HepG2 (cell line): ENCODE measurements around the gene METAP1D. TPM values are rescaled to one million over a fixed set of nuclear protein-coding genes. Genes with fewer than 3 reads are reported as not detected.

Experiments
- ARID4A ChIP-seq: sonication (generic); formaldehyde crosslinking; IDR thresholded peaks from 2 replicates; pipeline ENCODE4 v1.5.0; 2020; ENCODE audit warnings: mild to moderate bottlenecking, missing genetic modification reagents, borderline replicate concordance
- CEBPG ChIP-seq: IDR thresholded peaks from 2 replicates; pipeline ENCODE4 v1.6.1; 2016
- CREB1 ChIP-seq, 2 experiments: fragments of 450-650 bp in 1 of 2; IDR thresholded peaks; 2 replicates each; pipeline ENCODE4 v1.6.1; 2016 to 2017; ENCODE audit warnings: control low read depth in 1 of 2, mild to moderate bottlenecking in 1 of 2, missing compliant biosample characterization in 1 of 2, missing genetic modification characterization in 1 of 2
- EED ChIP-seq: sonication (generic); formaldehyde crosslinking; IDR thresholded peaks from 2 replicates; pipeline ENCODE4 v1.5.0; 2020; ENCODE audit warnings: mild to moderate bottlenecking, missing genetic modification reagents
- FOXP1 ChIP-seq, 2 experiments: fragments of 450-650 bp in 1 of 2; IDR thresholded peaks; 2 replicates each; pipeline ENCODE4 v1.6.1; 2017 to 2018; ENCODE audit warnings: antibody characterized with exemption in 1 of 2
- HBP1 ChIP-seq: IDR thresholded peaks from 2 replicates; pipeline ENCODE4 v1.6.1; 2016; ENCODE audit warnings: low read depth, control low read depth
- REST ChIP-seq, 2 experiments: IDR thresholded peaks; 2 replicates each; pipeline ENCODE4 v1.6.1; 2011 to 2012; ENCODE audit warnings: low read length in 2 of 2, borderline replicate concordance in 1 of 2, low read depth in 1 of 2, mild to moderate bottlenecking in 1 of 2, moderate library complexity in 1 of 2
- SNAPC5 ChIP-seq: sonication (generic); formaldehyde crosslinking; IDR thresholded peaks from 2 replicates; pipeline ENCODE4 v1.8.1; 2023; ENCODE audit warnings: mild to moderate bottlenecking, missing genetic modification reagents, borderline replicate concordance
- TEAD3 ChIP-seq: optimal IDR thresholded peaks from 2 replicates; pipeline ENCODE3; 2016; ENCODE audit warnings: borderline replicate concordance
- TGIF2 ChIP-seq: IDR thresholded peaks from 2 replicates; pipeline ENCODE4 v1.6.1; 2016; ENCODE audit warnings: control low read depth, missing compliant biosample characterization
- TRIM24 ChIP-seq: sonication (generic); formaldehyde crosslinking; IDR thresholded peaks from 2 replicates; pipeline ENCODE4 v1.8.0; 2022; ENCODE audit warnings: mild to moderate bottlenecking, missing genetic modification reagents
- ZEB1 ChIP-seq: IDR thresholded peaks from 2 replicates; pipeline ENCODE4 v1.6.1; 2012; ENCODE audit warnings: mild to moderate bottlenecking, low read depth, inconsistent platforms; ENCODE audit not compliant: insufficient replicate concordance
- ZFP37 ChIP-seq: sonication (generic); formaldehyde crosslinking; IDR thresholded peaks from 2 replicates; pipeline ENCODE4 v1.4.0; 2020; ENCODE audit warnings: missing genetic modification reagents, borderline replicate concordance
- ZNF510 ChIP-seq: sonication (generic); formaldehyde crosslinking; IDR thresholded peaks from 2 replicates; pipeline ENCODE4 v1.4.0; 2020; ENCODE audit warnings: low read depth, mild to moderate bottlenecking, missing genetic modification reagents
- ZNF569 ChIP-seq: sonication (generic); formaldehyde crosslinking; IDR thresholded peaks from 2 replicates; pipeline ENCODE4 v1.5.0; 2020; ENCODE audit warnings: mild to moderate bottlenecking, missing genetic modification reagents, moderate library complexity, borderline replicate concordance
- ZNF574 ChIP-seq: sonication (generic); formaldehyde crosslinking; IDR thresholded peaks from 2 replicates; pipeline ENCODE4 v1.4.0; 2020; ENCODE audit warnings: missing genetic modification reagents
- polyA plus RNA-seq, 8 experiments: library from polyadenylated mRNA; depleted of rRNA in 3 of 8; stranded (reverse) in 7 of 8; unstranded in 1 of 8; fragments of >200 nt; fragmentation: Illumina TruSeq in 4 of 8; extraction: Trizol in 4 of 8; gene quantifications; 2 replicates each; pipeline versions ENCODE4 v1.2.1 to v1.2.3, GENCODE V29; 2011 to 2016; ENCODE audit warnings: low read depth in 4 of 8, missing spikeins in 1 of 8, mixed read lengths in 1 of 8; ENCODE audit not compliant: insufficient read depth in 1 of 8
- total RNA-seq, 5 experiments: library from RNA; depleted of rRNA; stranded (reverse); fragments of >200 nt; fragmentation: Illumina TruSeq; extraction: Trizol; gene quantifications; 2 replicates each; pipeline ENCODE4 v1.2.3, GENCODE V29; 2016; ENCODE audit warnings: low read depth in 1 of 5

Gene METAP1D
- total and polyA plus RNA-seq, 2 of the 13 experiments (the other 11 are each of a cell fraction or from before 2014, with no cell fraction given) = 14.7 to 21.6 TPM

- TF ChIP-seq REST (IDR thresholded peaks at IDR 0.05; ENCODE audit: borderline replicate concordance in 1 of 2, low read depth in 1 of 2, low read length in 2 of 2) (no peak), TGIF2 (CRISPR knock-in tag) (no peak), HBP1 (CRISPR knock-in tag) (no peak), ZNF569 (no peak), ZNF510 (CRISPR knock-in tag) (no peak), ZNF574 (CRISPR knock-in tag) (no peak), EED (CRISPR knock-in tag) (no peak), ZFP37 (no peak), ZEB1 (no peak), SNAPC5 (CRISPR knock-in tag) (no peak), CEBPG (CRISPR knock-in tag) (0 out of 2 replicates have a peak, but pooled peaks have one; percentile 10), FOXP1 (IDR thresholded peaks at IDR 0.05) (0 out of 2 replicates have a peak, but pooled peaks have one; percentile 34), FOXP1 (CRISPR knock-in tag; IDR thresholded peaks at IDR 0.05) (no peak), CREB1 (IDR thresholded peaks at IDR 0.05) (0 out of 2 replicates have a peak, but pooled peaks have one; percentile 8), CREB1 (CRISPR knock-in tag; IDR thresholded peaks at IDR 0.05) (no peak), TEAD3 (CRISPR knock-in tag) (peak; percentile 38), ARID4A (CRISPR knock-in tag) (no peak), TRIM24 (no peak)
Observed at GRCh38 chr2:172046866-172047565, 47.3 kb downstream of the METAP1D start (continued).
